ENCODE data around the gene APPL2.

- TF ChIP-seq CTCF (IDR thresholded peaks at IDR 0.05) (no peak), POLR2A (IDR thresholded peaks at IDR 0.05) (no peak)
Measured at GRCh38 chr12:105226219-105226618, 9.8 kb downstream of the APPL2 start.

Measured in thyroid gland (tissue), 4 donors.